Heart right ventricle (tissue), 16 donors: ENCODE data around the gene BNC2. TPM values are rescaled to one million over a fixed set of nuclear protein-coding genes. Genes with fewer than 3 reads are reported as not detected.
"Not testable (repeated sequence)": the region's sequence is repeated elsewhere in the genome, so short reads cannot be mapped to it uniquely, and the experiment has no call there.

Experiments used
- ATAC-seq, 8 donors: fragments of 200-7000 bp; cut with Tn5 transposase; one replicate each; pipeline ENCODE4 v1.9.1; 2020; ENCODE audit warnings: mild to moderate bottlenecking in 8 of 8, moderate library complexity in 8 of 8, moderate number of reproducible peaks in 1 of 8
- DNase-seq, 2 donors: peaks; one replicate each; pipeline ENCODE4 v3.0.0-alpha.2; 2020
- H3K27ac ChIP-seq, 10 donors: fragments of 200-600 bp; sonication (generic) in 2 of 10; one replicate each; pipeline versions ENCODE4 v1.5.0 to v1.8.0; 2020 to 2022; ENCODE audit warnings: mild to moderate bottlenecking in 3 of 10
- H3K27me3 ChIP-seq, 7 donors: fragments of 200-600 bp; one replicate each; pipeline ENCODE4 v1.8.0; 2021 to 2022; ENCODE audit warnings: mild to moderate bottlenecking in 2 of 7
- H3K36me3 ChIP-seq, 9 donors: fragments of 200-600 bp; sonication (generic) in 1 of 9; one replicate each; pipeline versions ENCODE4 v1.5.0 to v1.8.0; 2020 to 2022; ENCODE audit warnings: mild to moderate bottlenecking in 2 of 9
- H3K4me1 ChIP-seq, 9 donors: fragments of 200-600 bp; sonication (generic) in 1 of 9; one replicate each; pipeline versions ENCODE4 v1.5.0 to v1.8.0; 2020 to 2022; ENCODE audit warnings: mild to moderate bottlenecking in 4 of 9
- H3K4me3 ChIP-seq, 10 donors: fragments of 200-600 bp; sonication (generic) in 2 of 10; one replicate each; pipeline versions ENCODE4 v1.5.0 to v1.8.0; 2020 to 2022; ENCODE audit warnings: mild to moderate bottlenecking in 7 of 10, moderate library complexity in 2 of 10
- H3K9me3 ChIP-seq, 11 donors: fragments of 200-600 bp in 10 of 11; sonication (generic) in 2 of 11; one replicate each; pipeline versions ENCODE4 v1.5.0 to v1.8.0; 2013 to 2022; ENCODE audit warnings: mild to moderate bottlenecking in 2 of 11, control low read depth in 1 of 11, moderate library complexity in 1 of 11
- WGBS, 2 donors: extraction: QIAGEN DNeasy Blood & Tissue Kit; methylation state at CpG; one replicate each; pipeline ENCODE4 v1.1.7; 2013; ENCODE audit warnings: inconsistent platforms in 1 of 2; 5-methylcytosine and 5-hydroxymethylcytosine counted together
- intact Hi-C, 10 donors: fragments of 100-400 bp; cut with DNase I; formaldehyde crosslinking; loops; one replicate each; pipeline versions ENCODE4 v1.11.1 to v1.14.2; 2022
- polyA plus RNA-seq, 2 donors: library from polyadenylated mRNA; stranded (reverse); fragments of 200-250 nt; gene quantifications; one replicate each; pipeline ENCODE4 v1.2.3, GENCODE V29; 2013
- total RNA-seq, 10 donors: library from RNA; stranded (reverse); fragmentation: NEBNext Ultra II Directional in 3 of 10; extraction: Animal tissue kit (Norgen Biotek cat#: 25700) in 3 of 10; gene quantifications; one replicate each; pipeline versions ENCODE4 v1.2.1 to v1.2.4, GENCODE V29; 2021 to 2023
- TF ChIP-seq, protein P1 (sequence below), 9 donors: fragments of 200-600 bp; sonication (generic) in 2 of 9; IDR thresholded peaks; one replicate each; pipeline versions ENCODE4 v1.5.0 to v1.8.0; 2021 to 2022; ENCODE audit warnings: antibody characterized with exemption in 9 of 9, mild to moderate bottlenecking in 5 of 9, moderate library complexity in 1 of 9
- donor health status: Arrhythmogenic right ventricular cardiomyopathy.
- donor health status: ischemic (EF 13 %, LVEDD 7.1; RV severe dilation, severe dysfunction).
- donor health status: healthy with polysubstance abuse.
- donor health status: DM: no; HTN: yes; CAD: no.
- donor health status: DM: no; HTN: no; CAD: no.
- donor health status: ischemic (EF 25% LVEDD 6.9; RV normal size, moderate dysfunction).
- donor health status: ischemic (EF 25% LVEDD 5.7; RV mildly dilated, moderate dysfunction).
- donor health status: healthy.
- donor health status: DM: yes; HTN: yes; CAD: no.
- donor health status: Ischemic cardiomyopathy.
- donor health status: ischemic (EF 35%, LVEDD 5.7; RV mildly dilated, moderate dysfunction).
- donor health status: nonischemic (EF 11% LVEDD 7.7; RV severe dilation, severe dysfunction).
- donor health status: DM: yes; HTN: yes; CAD: no.
- donor health status: PGD.
- donor health status: ischemic (EF 29% LVEDD 5.4; RV normal size, mild dysfunction).
- donor health status: nonischemic (EF 23%, LVEDD 6.1; RV moderate dilation, normal function).

BNC2 gene
- total and polyA plus RNA-seq, 12 donors, result 0.49 to 7.3 (median 3.2) TPM

DNA sequence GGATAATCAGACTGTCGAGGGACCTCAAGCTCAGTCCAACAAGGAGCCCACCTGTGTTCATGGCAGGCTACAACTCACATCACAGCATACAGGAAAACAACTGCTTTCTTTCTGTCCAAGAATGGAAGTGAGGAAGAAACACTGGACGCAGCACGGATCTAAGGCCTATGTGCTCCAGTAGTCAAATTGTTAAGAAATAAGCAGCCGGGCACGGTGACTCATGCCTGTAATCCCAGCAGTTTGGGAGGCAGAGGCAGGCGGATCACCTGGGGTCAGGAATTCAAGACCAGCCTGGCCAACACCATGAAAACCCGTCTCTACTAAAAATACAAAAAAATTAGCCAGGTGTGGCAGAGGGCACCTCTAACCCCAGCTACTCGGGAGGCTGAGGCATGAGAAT is 427.8 kb downstream of the BNC2 start:
- H3K9me3 ChIP-seq, result no peaks in the 10 kb centered on the region
- ATAC-seq, result no peak
- no peak overlapping the region for H3K27ac ChIP-seq
- H3K36me3 ChIP-seq, result no peaks in the 10 kb centered on the region
- WGBS, 2 donors, result 83 to 84% methylated on average over 8 of the region's 8 CpGs
- H3K4me1 ChIP-seq, result no peaks in the 10 kb centered on the region
- no peak for DNase-seq
- no peak overlapping the region for H3K4me3 ChIP-seq
- TF ChIP-seq, protein P1, sequence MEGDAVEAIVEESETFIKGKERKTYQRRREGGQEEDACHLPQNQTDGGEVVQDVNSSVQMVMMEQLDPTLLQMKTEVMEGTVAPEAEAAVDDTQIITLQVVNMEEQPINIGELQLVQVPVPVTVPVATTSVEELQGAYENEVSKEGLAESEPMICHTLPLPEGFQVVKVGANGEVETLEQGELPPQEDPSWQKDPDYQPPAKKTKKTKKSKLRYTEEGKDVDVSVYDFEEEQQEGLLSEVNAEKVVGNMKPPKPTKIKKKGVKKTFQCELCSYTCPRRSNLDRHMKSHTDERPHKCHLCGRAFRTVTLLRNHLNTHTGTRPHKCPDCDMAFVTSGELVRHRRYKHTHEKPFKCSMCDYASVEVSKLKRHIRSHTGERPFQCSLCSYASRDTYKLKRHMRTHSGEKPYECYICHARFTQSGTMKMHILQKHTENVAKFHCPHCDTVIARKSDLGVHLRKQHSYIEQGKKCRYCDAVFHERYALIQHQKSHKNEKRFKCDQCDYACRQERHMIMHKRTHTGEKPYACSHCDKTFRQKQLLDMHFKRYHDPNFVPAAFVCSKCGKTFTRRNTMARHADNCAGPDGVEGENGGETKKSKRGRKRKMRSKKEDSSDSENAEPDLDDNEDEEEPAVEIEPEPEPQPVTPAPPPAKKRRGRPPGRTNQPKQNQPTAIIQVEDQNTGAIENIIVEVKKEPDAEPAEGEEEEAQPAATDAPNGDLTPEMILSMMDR (IDR thresholded peaks at IDR 0.05), result no peak
- intact Hi-C loops, result no loop called here
- peaks cover 0 to 8% (median 0%) of the 10 kb centered on the region in 7 donors for H3K27me3 ChIP-seq

DNA sequence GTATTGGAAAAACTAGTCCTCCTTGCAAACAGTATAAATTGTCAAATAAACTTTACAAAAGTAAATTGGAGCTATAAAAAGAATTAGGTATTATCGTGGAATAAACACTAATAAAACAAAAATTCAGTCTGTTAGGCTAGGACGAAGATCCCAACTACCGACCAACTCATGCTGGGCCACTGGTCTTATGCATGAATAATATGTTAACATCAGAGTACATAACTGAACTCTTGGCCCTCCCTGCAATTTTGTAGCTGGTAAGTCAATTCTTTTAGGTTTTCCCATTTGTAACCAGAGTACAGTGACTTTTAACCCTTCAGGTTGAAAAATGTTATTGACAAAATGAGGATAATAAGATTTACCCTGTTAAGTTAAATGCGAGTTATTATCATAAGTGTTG is 428.7 kb downstream of the BNC2 start:
- peaks cover 0 to 4% (median 0%) of the 10 kb centered on the region in 9 donors for H3K36me3 ChIP-seq
- WGBS, 2 donors, result 82 to 97% methylated on average over 4 of the region's 4 CpGs
- no peak for DNase-seq
- no peak for ATAC-seq
- H3K27me3 ChIP-seq, result peaks cover 0 to 8% (median 0%) of the 10 kb centered on the region in 7 donors
- no peaks in the 10 kb centered on the region for H3K9me3 ChIP-seq
- no peak overlapping the region for H3K27ac ChIP-seq
- TF ChIP-seq, protein P1 (IDR thresholded peaks at IDR 0.05), result no peak
- intact Hi-C loops, result no loop called here
- H3K4me1 ChIP-seq, result no peaks in the 10 kb centered on the region
- no peak overlapping the region for H3K4me3 ChIP-seq

- not testable (repeated sequence) for ATAC-seq, DNase-seq, H3K36me3 ChIP-seq, H3K4me3 ChIP-seq, H3K27me3 ChIP-seq, H3K9me3 ChIP-seq, H3K4me1 ChIP-seq, H3K27ac ChIP-seq
- intact Hi-C loops, result loop anchor here in 1 of 10 donors (10.0 kb wide), 1 partner anchor 56 kb away; no protein-coding TSS in a partner anchor
- WGBS, 2 donors, result 91 to 95% methylated on average over 6 of the region's 6 CpGs
These were observed 431.6 kb downstream of the BNC2 start for GRCh38 chr9:16438831-16439230.

- ATAC-seq (no peak), DNase-seq (no peak)
- Histone ChIP-seq H3K36me3 (peaks cover 0 to 7% (median 0%) of the 10 kb centered on the region in 9 donors), H3K27me3 (no peaks in the 10 kb centered on the region), H3K9me3 (no peaks in the 10 kb centered on the region), H3K4me3 (no peak overlapping the region), H3K4me1 (no peaks in the 10 kb centered on the region), H3K27ac (no peak overlapping the region)
- 93 to 94% methylated on average over 10 of the region's 10 CpGs for WGBS, 2 donors
- TF ChIP-seq, protein P1 (IDR thresholded peaks at IDR 0.05), result no peak
- intact Hi-C loops, result loop anchor here in 1 of 10 donors (10.0 kb wide), 1 partner anchor 58 kb away; no protein-coding TSS in a partner anchor
These were observed 433.9 kb downstream of the BNC2 start for GRCh38 chr9:16436545-16436944.

DNA sequence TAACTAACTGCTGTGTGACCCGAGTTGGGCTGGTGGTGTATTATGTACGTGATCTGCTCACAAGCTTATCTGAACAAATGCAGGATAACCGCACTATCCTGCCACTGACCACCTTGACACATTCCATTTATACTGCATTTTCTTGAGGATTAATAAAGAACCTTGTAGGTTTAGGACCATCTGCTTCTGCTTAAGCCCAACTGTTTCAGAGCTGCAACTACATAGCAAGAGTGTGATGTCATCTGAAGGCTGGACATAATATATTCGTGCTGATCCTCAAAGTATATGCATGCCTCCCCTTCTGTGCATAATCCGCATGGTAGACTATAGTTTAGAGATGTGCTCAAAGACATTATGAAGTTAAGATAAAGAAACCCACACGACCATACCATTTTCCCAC is 435.9 kb downstream of the BNC2 start:
- ATAC-seq (no peak), DNase-seq (no peak)
- intact Hi-C loops, result loop anchor here in 1 of 10 donors (10.0 kb wide), 1 partner anchor 60 kb away; no protein-coding TSS in a partner anchor
- TF ChIP-seq, protein P1 (IDR thresholded peaks at IDR 0.05), result no peak
- Histone ChIP-seq H3K4me1 (no peaks in the 10 kb centered on the region), H3K27ac (no peak overlapping the region), H3K27me3 (no peaks in the 10 kb centered on the region), H3K9me3 (no peaks in the 10 kb centered on the region), H3K36me3 (peaks cover 0 to 7% (median 0%) of the 10 kb centered on the region in 9 donors), H3K4me3 (no peak overlapping the region)
- 80 to 85% methylated on average over 6 of the region's 6 CpGs for WGBS, 2 donors
